ENCODE data around the gene LILRB4.

DNA sequence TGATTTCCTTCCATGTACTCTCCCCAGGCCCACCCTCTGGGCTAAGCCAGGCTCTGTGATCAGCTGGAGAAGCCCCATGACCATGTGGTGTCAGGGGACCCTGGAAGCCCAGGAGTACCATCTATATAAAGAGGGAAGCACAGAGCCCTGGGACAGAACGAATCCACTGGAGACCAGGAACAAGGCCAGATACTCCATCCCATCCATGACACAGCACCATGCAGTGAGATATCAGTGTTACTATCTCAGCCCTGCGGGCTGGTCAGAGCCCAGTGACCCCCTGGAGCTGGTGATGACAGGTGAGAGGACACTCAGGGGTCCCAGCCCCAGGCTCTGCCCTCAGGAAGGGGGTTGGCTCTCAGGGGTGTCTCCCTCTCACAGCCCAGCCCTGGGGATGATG, 34.0 kb downstream of the LILRB4 start:
- TF ChIP-seq, protein P1, sequence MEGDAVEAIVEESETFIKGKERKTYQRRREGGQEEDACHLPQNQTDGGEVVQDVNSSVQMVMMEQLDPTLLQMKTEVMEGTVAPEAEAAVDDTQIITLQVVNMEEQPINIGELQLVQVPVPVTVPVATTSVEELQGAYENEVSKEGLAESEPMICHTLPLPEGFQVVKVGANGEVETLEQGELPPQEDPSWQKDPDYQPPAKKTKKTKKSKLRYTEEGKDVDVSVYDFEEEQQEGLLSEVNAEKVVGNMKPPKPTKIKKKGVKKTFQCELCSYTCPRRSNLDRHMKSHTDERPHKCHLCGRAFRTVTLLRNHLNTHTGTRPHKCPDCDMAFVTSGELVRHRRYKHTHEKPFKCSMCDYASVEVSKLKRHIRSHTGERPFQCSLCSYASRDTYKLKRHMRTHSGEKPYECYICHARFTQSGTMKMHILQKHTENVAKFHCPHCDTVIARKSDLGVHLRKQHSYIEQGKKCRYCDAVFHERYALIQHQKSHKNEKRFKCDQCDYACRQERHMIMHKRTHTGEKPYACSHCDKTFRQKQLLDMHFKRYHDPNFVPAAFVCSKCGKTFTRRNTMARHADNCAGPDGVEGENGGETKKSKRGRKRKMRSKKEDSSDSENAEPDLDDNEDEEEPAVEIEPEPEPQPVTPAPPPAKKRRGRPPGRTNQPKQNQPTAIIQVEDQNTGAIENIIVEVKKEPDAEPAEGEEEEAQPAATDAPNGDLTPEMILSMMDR (IDR thresholded peaks at IDR 0.05 in 2 of 3, conservative IDR thresholded peaks at IDR 0.05 in 1 of 3; ENCODE audit: insufficient read depth in 2 of 3, low read depth in 1 of 3, low read length in 3 of 3), result no peak
- TF ChIP-seq CBFB (CRISPR knock-in tag; IDR thresholded peaks at IDR 0.05) (no peak), EZH2 (IDR thresholded peaks at IDR 0.05; ENCODE audit: borderline replicate concordance, low read depth, low read length) (no peak), NFYB (IDR thresholded peaks at IDR 0.05; ENCODE audit: extremely low read depth, insufficient read length) (no peak), RBM39 (optimal IDR thresholded peaks at IDR 0.05; ENCODE audit: low read depth, low read length) (no peak), CEBPB (tag; IDR thresholded peaks at IDR 0.05) (no peak), PHB2 (IDR thresholded peaks at IDR 0.05; ENCODE audit: low read depth) (no peak), RAD21 (CRISPR knock-in tag; conservative IDR thresholded peaks at IDR 0.05 in 1 of 2, IDR thresholded peaks at IDR 0.05 in 1 of 2) (no peak), ZNF274 (IDR thresholded peaks at IDR 0.05; ENCODE audit: borderline replicate concordance, low read depth, low read length) (no peak), ZNF699 (CRISPR knock-in tag; IDR thresholded peaks at IDR 0.05; ENCODE audit: insufficient replicate concordance) (no peak)
- TF ChIP-seq, protein P2, sequence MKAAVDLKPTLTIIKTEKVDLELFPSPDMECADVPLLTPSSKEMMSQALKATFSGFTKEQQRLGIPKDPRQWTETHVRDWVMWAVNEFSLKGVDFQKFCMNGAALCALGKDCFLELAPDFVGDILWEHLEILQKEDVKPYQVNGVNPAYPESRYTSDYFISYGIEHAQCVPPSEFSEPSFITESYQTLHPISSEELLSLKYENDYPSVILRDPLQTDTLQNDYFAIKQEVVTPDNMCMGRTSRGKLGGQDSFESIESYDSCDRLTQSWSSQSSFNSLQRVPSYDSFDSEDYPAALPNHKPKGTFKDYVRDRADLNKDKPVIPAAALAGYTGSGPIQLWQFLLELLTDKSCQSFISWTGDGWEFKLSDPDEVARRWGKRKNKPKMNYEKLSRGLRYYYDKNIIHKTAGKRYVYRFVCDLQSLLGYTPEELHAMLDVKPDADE (conservative IDR thresholded peaks at IDR 0.05; ENCODE audit: control insufficient read depth, low read depth, low read length), result no peak
- TF ChIP-seq, protein P3, sequence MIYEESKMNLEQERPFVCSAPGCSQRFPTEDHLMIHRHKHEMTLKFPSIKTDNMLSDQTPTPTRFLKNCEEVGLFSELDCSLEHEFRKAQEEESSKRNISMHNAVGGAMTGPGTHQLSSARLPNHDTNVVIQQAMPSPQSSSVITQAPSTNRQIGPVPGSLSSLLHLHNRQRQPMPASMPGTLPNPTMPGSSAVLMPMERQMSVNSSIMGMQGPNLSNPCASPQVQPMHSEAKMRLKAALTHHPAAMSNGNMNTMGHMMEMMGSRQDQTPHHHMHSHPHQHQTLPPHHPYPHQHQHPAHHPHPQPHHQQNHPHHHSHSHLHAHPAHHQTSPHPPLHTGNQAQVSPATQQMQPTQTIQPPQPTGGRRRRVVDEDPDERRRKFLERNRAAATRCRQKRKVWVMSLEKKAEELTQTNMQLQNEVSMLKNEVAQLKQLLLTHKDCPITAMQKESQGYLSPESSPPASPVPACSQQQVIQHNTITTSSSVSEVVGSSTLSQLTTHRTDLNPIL (CRISPR knock-in tag; IDR thresholded peaks at IDR 0.05), result no peak

Data from K562 (cell line).